Mucosa of rectum (tissue), 2 donors: ENCODE results near the gene NKD1.

Experiments used
- H3K27ac ChIP-seq, 2 donors: one replicate each; pipeline ENCODE4 v1.7.0; 2013; ENCODE audit warnings: inconsistent platforms in 2 of 2, low read depth in 2 of 2, low read length in 2 of 2
- H3K27me3 ChIP-seq, 2 donors: one replicate each; pipeline ENCODE4 v1.7.0; 2013; ENCODE audit warnings: low read length in 2 of 2; ENCODE audit not compliant: control insufficient read depth in 2 of 2, insufficient read depth in 2 of 2
- H3K36me3 ChIP-seq, 2 donors: one replicate each; pipeline ENCODE4 v1.7.0; 2013; ENCODE audit warnings: low read length in 2 of 2; ENCODE audit not compliant: control insufficient read depth in 2 of 2, insufficient read depth in 2 of 2
- H3K4me1 ChIP-seq, 2 donors: one replicate each; pipeline ENCODE4 v1.7.0; 2013; ENCODE audit warnings: low read length in 2 of 2, mild to moderate bottlenecking in 1 of 2; ENCODE audit not compliant: control insufficient read depth in 2 of 2, insufficient read depth in 2 of 2
- H3K4me3 ChIP-seq, 2 donors: one replicate each; pipeline ENCODE4 v1.7.0; 2013; ENCODE audit warnings: low read length in 2 of 2
- H3K9ac ChIP-seq, 2 donors: one replicate each; pipeline ENCODE4 v1.7.0; 2013; ENCODE audit warnings: low read length in 2 of 2, low read depth in 1 of 2, mild to moderate bottlenecking in 1 of 2
- H3K9me3 ChIP-seq, 2 donors: one replicate each; pipeline ENCODE4 v1.7.0; 2013; ENCODE audit warnings: low read length in 2 of 2; ENCODE audit not compliant: control insufficient read depth in 2 of 2
- donor health status: healthy.
- donor health status: Normal muscosa, but diverticular disease.

The NKD1 gene

DNA sequence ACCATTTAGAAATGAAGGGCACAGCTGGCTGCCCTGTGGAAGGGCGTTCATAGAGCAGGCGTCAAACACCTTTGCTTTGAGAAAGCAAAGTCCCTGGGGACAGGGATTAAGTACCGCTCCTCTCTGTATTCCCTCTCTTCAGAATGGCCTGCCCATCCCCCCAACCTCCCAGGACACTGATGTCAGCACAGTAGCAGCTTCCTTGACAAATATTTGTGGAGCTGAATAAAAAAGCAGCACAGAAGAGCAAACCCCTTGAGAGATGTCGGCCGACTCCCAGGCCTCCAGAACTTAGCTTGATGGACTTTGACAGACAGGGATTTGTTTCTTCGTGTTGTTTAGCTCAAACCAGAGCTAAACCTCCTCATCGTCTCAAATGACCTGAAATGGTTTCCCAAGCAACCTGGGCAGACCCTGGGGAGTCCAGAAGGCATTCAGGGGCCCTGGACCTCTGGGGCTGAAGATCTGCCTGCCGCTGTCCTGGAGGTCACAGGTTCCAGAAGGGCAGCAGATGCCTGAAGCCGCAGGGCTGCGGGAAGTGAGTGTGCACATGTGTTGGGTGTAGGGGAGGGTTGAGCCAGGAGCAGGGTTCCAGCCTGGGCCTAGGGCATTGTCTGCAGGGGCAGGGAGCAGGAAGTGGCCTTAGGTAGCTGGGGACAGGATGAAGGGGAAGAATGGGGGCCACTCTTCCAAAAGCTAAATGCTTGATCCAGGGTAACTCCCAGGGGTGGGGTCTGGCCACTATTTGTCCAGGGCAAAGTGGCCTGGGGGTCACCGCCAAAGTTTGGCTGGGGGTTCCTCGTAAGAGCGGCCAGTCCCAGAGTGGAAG is 42.3 kb upstream of the NKD1 start:
- Histone ChIP-seq H3K27me3 (no peaks in the 10 kb centered on the region), H3K9ac (no peak overlapping the region), H3K27ac (no peak overlapping the region), H3K9me3 (no peaks in the 10 kb centered on the region), H3K36me3 (no peaks in the 10 kb centered on the region), H3K4me1 (no peaks in the 10 kb centered on the region), H3K4me3 (no peak overlapping the region)

DNA sequence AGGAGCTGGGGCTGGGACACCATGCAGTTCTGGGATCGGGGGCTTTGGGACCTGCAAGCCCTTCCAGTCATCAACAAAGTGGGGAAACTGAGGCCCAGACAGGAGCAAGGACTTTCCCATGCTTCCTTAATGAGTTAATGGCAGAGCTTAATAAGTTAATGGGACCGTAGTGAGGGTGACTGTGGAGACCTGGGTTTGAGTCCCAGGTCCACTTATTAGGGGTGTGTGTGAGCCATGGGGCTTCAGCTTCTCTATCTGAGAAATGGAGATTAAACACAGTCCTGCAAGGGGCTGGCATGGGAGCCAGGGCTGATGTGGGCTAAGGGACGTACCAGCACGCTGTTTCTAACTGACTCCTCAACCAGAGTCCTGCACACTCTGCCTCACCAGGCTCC is 41.7 kb upstream of the NKD1 start:
- Histone ChIP-seq H3K4me1 (no peaks in the 10 kb centered on the region), H3K27ac (no peak overlapping the region), H3K27me3 (no peaks in the 10 kb centered on the region), H3K9me3 (no peaks in the 10 kb centered on the region), H3K9ac (no peak overlapping the region), H3K4me3 (no peak overlapping the region), H3K36me3 (no peaks in the 10 kb centered on the region)

DNA sequence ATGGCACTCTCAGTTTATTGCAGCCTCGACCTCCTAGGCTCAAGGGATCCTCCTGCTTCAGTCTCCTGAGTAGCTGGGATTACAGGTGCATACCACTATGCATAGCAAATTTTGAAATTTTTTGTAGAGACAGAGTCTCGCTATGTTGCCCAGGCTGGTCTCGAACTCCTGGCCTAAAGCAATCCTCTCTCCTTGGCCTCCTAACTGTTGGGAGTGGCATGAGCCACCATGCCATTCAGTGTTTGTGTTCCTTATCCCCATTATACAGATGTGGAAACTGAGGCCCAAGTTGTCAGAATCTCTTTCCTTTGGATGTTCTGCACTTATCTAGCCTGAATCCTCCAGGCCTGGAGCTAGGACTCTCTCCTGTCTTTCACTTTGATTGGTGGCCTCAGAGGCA is 40.8 kb upstream of the NKD1 start:
- no peaks in the 10 kb centered on the region for H3K27me3 ChIP-seq
- H3K27ac ChIP-seq: no peak overlapping the region
- H3K9me3 ChIP-seq: no peaks in the 10 kb centered on the region
- no peaks in the 10 kb centered on the region for H3K36me3 ChIP-seq
- H3K9ac ChIP-seq: no peak overlapping the region
- no peak overlapping the region for H3K4me3 ChIP-seq
- no peaks in the 10 kb centered on the region for H3K4me1 ChIP-seq

DNA sequence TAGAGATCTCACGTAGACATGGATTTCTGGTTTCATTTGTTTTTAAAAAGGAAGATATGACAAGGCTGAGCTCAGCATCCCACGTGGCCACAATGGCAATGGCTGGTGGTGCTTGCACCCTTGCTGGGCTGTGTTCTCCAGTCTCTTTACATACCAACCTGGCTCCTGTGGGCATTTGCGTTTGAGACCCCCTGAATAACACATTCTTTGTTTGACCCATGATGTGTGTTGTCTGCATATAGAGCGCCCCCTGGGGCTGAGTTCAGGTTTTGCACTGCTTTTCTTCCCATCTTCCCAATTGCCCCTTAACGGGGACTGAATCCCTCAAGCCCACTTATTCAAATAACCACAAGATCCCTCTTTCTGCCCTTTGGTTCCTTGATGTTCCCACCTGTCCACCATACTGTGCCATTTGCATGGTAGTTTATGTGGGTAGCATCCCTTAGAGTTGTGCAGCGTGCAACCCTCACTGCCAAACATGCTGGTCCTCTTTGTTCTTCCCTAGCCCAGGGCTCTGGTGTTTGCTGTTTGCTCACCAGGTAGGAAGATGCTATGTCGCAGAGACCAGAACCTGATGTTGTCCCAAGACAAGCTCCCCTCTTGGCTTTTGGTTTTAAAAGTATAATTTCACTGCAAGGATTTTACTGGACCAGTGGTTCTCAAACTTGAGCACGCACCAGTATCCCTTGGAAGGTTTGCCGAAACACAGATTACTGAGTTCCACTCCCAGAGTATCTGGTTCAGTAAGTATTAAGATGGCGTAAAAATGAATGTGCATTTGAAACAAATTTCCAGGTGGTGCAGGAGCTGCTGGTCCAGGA is 38.5 kb upstream of the NKD1 start:
- H3K36me3 ChIP-seq: no peaks in the 10 kb centered on the region
- H3K4me1 ChIP-seq: no peaks in the 10 kb centered on the region
- H3K27ac ChIP-seq: no peak overlapping the region
- H3K27me3 ChIP-seq: no peaks in the 10 kb centered on the region
- H3K9ac ChIP-seq: no peak overlapping the region
- no peak overlapping the region for H3K4me3 ChIP-seq
- H3K9me3 ChIP-seq: no peaks in the 10 kb centered on the region

DNA sequence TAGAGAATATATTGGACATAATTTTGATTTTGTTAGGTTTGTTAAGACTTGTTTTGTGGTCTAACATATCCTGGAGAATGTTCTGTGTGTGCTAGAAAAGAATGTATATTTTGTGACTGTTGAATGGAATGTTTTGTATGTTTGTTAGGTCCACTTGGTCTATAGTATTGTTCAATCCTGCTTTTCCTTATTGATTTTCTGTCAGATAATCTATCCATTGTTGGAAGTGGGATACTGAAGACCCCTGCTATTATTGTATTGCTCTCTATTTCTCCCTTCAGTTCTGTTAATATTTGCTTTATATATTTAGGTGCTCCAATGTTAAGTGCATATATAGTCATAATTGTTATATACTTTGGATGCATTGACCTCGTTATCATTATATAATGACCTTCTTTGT is 33.0 kb upstream of the NKD1 start:
- Histone ChIP-seq H3K27me3 (no peaks in the 10 kb centered on the region), H3K4me3 (no peak overlapping the region), H3K9ac (no peak overlapping the region), H3K9me3 (peaks cover 0 to 11% of the 10 kb centered on the region in 2 donors), H3K36me3 (no peaks in the 10 kb centered on the region), H3K4me1 (no peaks in the 10 kb centered on the region), H3K27ac (no peak overlapping the region)

DNA sequence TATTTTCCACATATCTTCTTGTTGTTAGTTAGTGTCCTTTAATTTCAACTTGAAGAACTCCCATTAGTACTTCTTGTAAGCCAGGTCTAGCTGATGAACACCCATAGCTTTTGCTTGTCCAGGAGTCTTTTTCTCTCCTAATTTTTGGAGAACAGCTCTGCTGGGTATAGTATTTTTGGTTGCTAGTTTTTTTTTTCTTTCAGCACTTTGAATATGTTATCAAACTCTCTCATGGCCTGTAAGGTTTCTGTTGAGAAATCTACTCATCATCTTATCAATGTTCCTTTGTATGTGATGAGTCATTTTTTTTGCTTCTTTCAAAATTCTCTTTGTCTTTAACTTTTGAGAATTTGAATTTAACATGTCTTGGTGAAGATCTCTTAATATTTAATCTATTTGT is 31.8 kb upstream of the NKD1 start:
- Histone ChIP-seq H3K9ac (no peak overlapping the region), H3K36me3 (no peaks in the 10 kb centered on the region), H3K27ac (no peak overlapping the region), H3K4me3 (no peak overlapping the region), H3K9me3 (peaks cover 0 to 11% of the 10 kb centered on the region in 2 donors), H3K4me1 (no peaks in the 10 kb centered on the region), H3K27me3 (no peaks in the 10 kb centered on the region)

DNA sequence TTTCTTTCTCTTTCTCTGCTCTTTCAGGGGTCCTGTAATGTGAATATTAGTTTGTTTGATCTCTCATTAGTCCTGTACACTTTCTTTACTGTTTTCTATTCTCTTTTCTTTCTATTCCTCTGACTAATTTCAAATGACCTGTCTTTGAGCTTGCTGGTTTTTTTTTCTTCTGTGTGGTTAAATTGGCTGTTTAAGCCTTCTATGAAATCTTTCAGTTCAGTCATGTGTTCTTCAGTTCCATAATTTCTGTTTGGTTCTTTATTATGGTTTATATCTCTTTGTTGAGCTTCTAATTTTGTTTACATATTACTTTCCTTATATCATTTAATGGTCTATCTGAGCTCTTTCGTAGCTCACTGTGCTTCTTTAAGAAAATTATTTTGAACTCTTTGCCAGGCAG is 31.3 kb upstream of the NKD1 start:
- peaks cover 0 to 11% of the 10 kb centered on the region in 2 donors for H3K9me3 ChIP-seq
- H3K4me3 ChIP-seq: no peak overlapping the region
- H3K27ac ChIP-seq: no peak overlapping the region
- H3K9ac ChIP-seq: no peak overlapping the region
- H3K27me3 ChIP-seq: no peaks in the 10 kb centered on the region
- no peaks in the 10 kb centered on the region for H3K4me1 ChIP-seq
- H3K36me3 ChIP-seq: no peaks in the 10 kb centered on the region

DNA sequence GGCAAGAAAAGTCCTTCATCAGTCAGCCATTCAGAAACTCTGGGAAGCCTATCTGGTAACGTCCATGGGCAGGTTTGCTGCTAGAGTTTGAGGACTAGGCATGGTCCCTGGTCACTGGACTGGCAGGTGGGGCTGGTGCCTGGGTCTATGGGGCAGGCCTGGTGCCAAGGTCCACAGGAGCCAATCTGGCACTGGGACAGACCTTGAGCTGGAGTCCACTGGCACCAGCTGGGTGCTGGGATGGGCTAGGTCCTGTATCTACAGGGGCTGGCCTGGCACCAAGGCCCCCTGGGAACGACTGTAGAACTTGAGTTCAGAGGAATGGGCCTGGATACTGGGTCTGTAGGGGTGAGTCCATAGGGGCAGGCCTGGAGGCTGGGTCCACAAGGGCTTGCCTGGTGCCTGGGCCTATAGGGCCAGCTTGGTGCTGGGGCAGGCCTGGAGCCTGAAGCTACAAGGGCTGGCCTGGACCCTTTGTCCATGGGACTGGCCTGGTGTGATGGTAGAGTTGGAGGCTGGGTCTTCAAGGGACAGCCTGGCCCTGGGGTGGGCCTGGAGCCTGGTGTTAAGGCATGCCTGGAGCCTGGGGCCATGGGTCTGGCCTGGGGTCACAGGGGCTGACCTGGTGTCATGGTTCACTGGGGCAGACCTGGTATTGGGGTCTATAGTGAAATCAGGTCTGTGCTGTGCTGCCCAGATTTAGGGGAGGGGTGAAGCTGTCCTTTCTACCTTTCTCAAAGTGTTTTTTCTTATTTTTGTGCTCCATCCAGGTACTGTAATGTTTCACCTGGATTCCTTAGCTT is 30.5 kb upstream of the NKD1 start:
- no peak overlapping the region for H3K4me3 ChIP-seq
- peaks cover 0 to 11% of the 10 kb centered on the region in 2 donors for H3K9me3 ChIP-seq
- no peak overlapping the region for H3K27ac ChIP-seq
- no peaks in the 10 kb centered on the region for H3K4me1 ChIP-seq
- no peaks in the 10 kb centered on the region for H3K36me3 ChIP-seq
- H3K9ac ChIP-seq: no peak overlapping the region
- no peaks in the 10 kb centered on the region for H3K27me3 ChIP-seq

DNA sequence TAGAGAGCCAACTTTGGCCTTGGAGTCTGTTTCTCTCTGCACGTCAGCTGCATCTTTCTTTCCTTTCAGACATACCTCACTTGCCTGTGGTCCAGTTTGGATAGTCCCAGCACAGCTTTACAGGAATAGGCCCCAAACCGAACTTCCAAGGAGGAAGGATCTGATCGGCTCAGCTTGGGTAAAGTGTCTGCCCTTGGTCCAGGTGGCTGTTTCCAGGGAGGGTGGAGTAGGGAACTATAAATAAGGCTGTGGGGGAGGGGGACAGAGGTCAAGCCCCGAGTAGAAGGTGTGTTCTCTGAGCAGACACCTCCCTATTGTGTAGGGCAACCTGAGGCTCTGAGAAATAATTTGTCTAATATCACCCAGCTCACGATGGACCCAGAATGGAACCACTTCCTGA is 29.2 kb upstream of the NKD1 start:
- no peak overlapping the region for H3K9ac ChIP-seq
- H3K36me3 ChIP-seq: no peaks in the 10 kb centered on the region
- peaks cover 0 to 11% of the 10 kb centered on the region in 2 donors for H3K9me3 ChIP-seq
- H3K27ac ChIP-seq: no peak overlapping the region
- no peaks in the 10 kb centered on the region for H3K4me1 ChIP-seq
- H3K4me3 ChIP-seq: no peak overlapping the region
- H3K27me3 ChIP-seq: no peaks in the 10 kb centered on the region

DNA sequence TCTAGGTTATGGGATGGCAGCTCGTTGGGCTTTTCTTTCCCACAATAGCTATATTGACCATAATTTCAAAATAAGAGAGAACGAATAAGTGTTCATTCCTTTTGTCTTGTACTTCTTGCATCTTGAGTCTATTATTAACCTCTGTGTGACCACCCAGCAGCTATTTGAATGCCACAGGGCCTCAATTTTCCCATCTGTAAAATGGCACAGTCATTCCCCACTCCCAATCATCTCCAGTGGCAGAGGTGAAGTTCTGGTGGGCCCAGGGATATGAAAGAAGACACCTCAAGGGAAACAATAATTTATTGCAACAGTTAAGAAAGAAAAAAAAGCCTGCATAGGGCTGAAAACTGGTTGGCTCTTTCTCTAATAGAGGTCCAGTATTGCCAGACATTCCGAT is 28.6 kb upstream of the NKD1 start:
- Histone ChIP-seq H3K4me1 (no peaks in the 10 kb centered on the region), H3K4me3 (no peak overlapping the region), H3K27me3 (no peaks in the 10 kb centered on the region), H3K27ac (no peak overlapping the region), H3K36me3 (no peaks in the 10 kb centered on the region), H3K9ac (no peak overlapping the region), H3K9me3 (peaks cover 0 to 11% of the 10 kb centered on the region in 2 donors)
